HepG2 (cell line): ENCODE data around the gene NIN. TPM values are rescaled to one million over a fixed set of nuclear protein-coding genes. Genes with fewer than 3 reads are reported as not detected.

ENCODE experiments used
- ARID4A ChIP-seq: sonication (generic); formaldehyde crosslinking; IDR thresholded peaks from 2 replicates; pipeline ENCODE4 v1.5.0; 2020; ENCODE audit warnings: mild to moderate bottlenecking, missing genetic modification reagents, borderline replicate concordance
- DMAP1 ChIP-seq: IDR thresholded peaks from 2 replicates; pipeline ENCODE4 v1.6.1; 2016
- DNMT3B ChIP-seq: conservative IDR thresholded peaks from 2 replicates; pipeline ENCODE4 v1.6.1; 2016; ENCODE audit warnings: missing biosample characterization, control low read depth
- GZF1 ChIP-seq: sonication (generic); formaldehyde crosslinking; IDR thresholded peaks from 2 replicates; pipeline ENCODE4 v1.5.1; 2020; ENCODE audit warnings: mild to moderate bottlenecking, missing genetic modification reagents
- HNF4A ChIP-seq: sonication (generic); formaldehyde crosslinking; IDR thresholded peaks from 2 replicates; pipeline ENCODE4 v1.4.0; 2020; ENCODE audit warnings: missing genetic modification reagents
- NONO ChIP-seq, 2 experiments: fragments of 450-650 bp in 1 of 2; sonication (generic) in 1 of 2; formaldehyde crosslinking in 1 of 2; IDR thresholded peaks in 1 of 2; conservative IDR thresholded peaks in 1 of 2; 2 replicates each; pipeline versions ENCODE4 v1.6.1 to v1.8.0; 2017 to 2022; ENCODE audit warnings: mild to moderate bottlenecking in 1 of 2, missing genetic modification reagents in 1 of 2, moderate library complexity in 1 of 2
- PATZ1 ChIP-seq: sonication (generic); formaldehyde crosslinking; IDR thresholded peaks from 2 replicates; pipeline ENCODE4 v1.4.0; 2020; ENCODE audit warnings: missing genetic modification reagents
- SMYD3 ChIP-seq: sonication (generic); formaldehyde crosslinking; IDR thresholded peaks from 2 replicates; pipeline ENCODE4 v1.8.1; 2023; ENCODE audit warnings: mild to moderate bottlenecking, missing genetic modification reagents
- TFAP4 ChIP-seq: sonication (generic); IDR thresholded peaks from 2 replicates; pipeline ENCODE4 v1.6.1; 2016; ENCODE audit warnings: low read depth, borderline replicate concordance
- ZNF136 ChIP-seq: sonication (generic); formaldehyde crosslinking; IDR thresholded peaks from 2 replicates; pipeline ENCODE4 v1.8.1; 2022; ENCODE audit warnings: low read depth, mild to moderate bottlenecking, moderate library complexity, missing genetic modification reagents
- ZNF530 ChIP-seq: sonication (generic); formaldehyde crosslinking; IDR thresholded peaks from 2 replicates; pipeline ENCODE4 v1.5.0; 2020; ENCODE audit warnings: low read depth, mild to moderate bottlenecking, missing genetic modification reagents
- ZNF564 ChIP-seq: sonication (generic); formaldehyde crosslinking; IDR thresholded peaks from 2 replicates; pipeline ENCODE4 v1.8.1; 2023; ENCODE audit warnings: mild to moderate bottlenecking, missing genetic modification reagents
- ZNF616 ChIP-seq: sonication (generic); formaldehyde crosslinking; IDR thresholded peaks from 2 replicates; pipeline ENCODE4 v1.5.0; 2020; ENCODE audit warnings: low read depth, mild to moderate bottlenecking, missing genetic modification reagents
- ZNF629 ChIP-seq: sonication (generic); formaldehyde crosslinking; conservative IDR thresholded peaks from 2 replicates; pipeline ENCODE4 v1.5.0; 2020; ENCODE audit warnings: missing genetic modification reagents
- ZNF678 ChIP-seq: sonication (generic); formaldehyde crosslinking; IDR thresholded peaks from 2 replicates; pipeline ENCODE4 v1.4.0; 2020; ENCODE audit warnings: mild to moderate bottlenecking, missing genetic modification reagents
- ZNF713 ChIP-seq: sonication (generic); formaldehyde crosslinking; IDR thresholded peaks from 2 replicates; pipeline ENCODE4 v1.4.0; 2020; ENCODE audit warnings: mild to moderate bottlenecking, missing genetic modification reagents
- ZNF747 ChIP-seq: sonication (generic); formaldehyde crosslinking; IDR thresholded peaks from 2 replicates; pipeline ENCODE4 v1.8.1; 2023; ENCODE audit warnings: missing genetic modification reagents, mild to moderate bottlenecking, borderline replicate concordance
- ZNF782 ChIP-seq: sonication (generic); formaldehyde crosslinking; IDR thresholded peaks from 2 replicates; pipeline ENCODE4 v1.4.0; 2020; ENCODE audit warnings: missing genetic modification reagents, mild to moderate bottlenecking, borderline replicate concordance
- ZNF878 ChIP-seq: sonication (generic); formaldehyde crosslinking; IDR thresholded peaks from 2 replicates; pipeline ENCODE4 v1.8.1; 2023; ENCODE audit warnings: mild to moderate bottlenecking, missing genetic modification reagents, moderate library complexity
- polyA plus RNA-seq, 8 experiments: library from polyadenylated mRNA; depleted of rRNA in 3 of 8; stranded (reverse) in 7 of 8; unstranded in 1 of 8; fragments of >200 nt; fragmentation: Illumina TruSeq in 4 of 8; extraction: Trizol in 4 of 8; gene quantifications; 2 replicates each; pipeline versions ENCODE4 v1.2.1 to v1.2.3, GENCODE V29; 2011 to 2016; ENCODE audit warnings: low read depth in 4 of 8, missing spikeins in 1 of 8, mixed read lengths in 1 of 8; ENCODE audit not compliant: insufficient read depth in 1 of 8
- total RNA-seq, 5 experiments: library from RNA; depleted of rRNA; stranded (reverse); fragments of >200 nt; fragmentation: Illumina TruSeq; extraction: Trizol; gene quantifications; 2 replicates each; pipeline ENCODE4 v1.2.3, GENCODE V29; 2016; ENCODE audit warnings: low read depth in 1 of 5
- TF ChIP-seq, protein P1 (sequence below): sonication (generic); formaldehyde crosslinking; IDR thresholded peaks from 2 replicates; pipeline ENCODE4 v1.5.1; 2020; ENCODE audit warnings: missing genetic modification reagents, mild to moderate bottlenecking, borderline replicate concordance

NIN gene
- total and polyA plus RNA-seq, 2 of the 13 experiments (the other 11 are each of a cell fraction or from before 2014, with no cell fraction given): 2.8 to 9.7 TPM

DNA sequence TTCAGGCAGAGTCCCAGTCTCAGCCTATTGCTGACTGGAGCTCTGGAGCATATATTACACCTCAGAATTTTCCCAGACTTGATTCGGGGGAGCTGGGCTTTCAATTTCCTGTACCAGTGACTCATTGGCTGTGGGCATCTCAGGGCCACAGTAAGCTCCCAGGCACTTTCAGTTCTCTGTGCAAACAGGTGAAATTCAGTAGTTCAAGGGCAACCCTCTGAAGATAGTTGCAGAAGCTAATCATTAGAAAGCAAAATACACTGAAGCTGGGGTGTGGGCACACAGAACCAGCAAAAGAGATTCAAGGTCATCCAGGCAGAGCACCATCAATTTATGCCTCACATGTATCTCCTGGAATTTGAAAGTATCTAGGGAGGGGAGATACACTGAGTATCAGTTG lies 8.1 kb upstream of the NIN start (continued):
- TF ChIP-seq PATZ1 (CRISPR knock-in tag) (no peak; the same call in 1 of the 2 replicates), DMAP1 (CRISPR knock-in tag) (no peak), ZNF713 (no peak), SMYD3 (no peak), GZF1 (no peak), ARID4A (CRISPR knock-in tag) (no peak), ZNF530 (CRISPR knock-in tag) (no peak), TFAP4 (0 out of 2 replicates have a peak, but pooled peaks have one; percentile 24), DNMT3B (CRISPR knock-in tag) (no peak), ZNF564 (CRISPR knock-in tag) (no peak), ZNF782 (no peak), ZNF747 (no peak), ZNF678 (CRISPR knock-in tag) (no peak), HNF4A (peak; percentile 66), NONO (IDR thresholded peaks at IDR 0.05) (no peak), NONO (CRISPR knock-in tag; conservative IDR thresholded peaks at IDR 0.05) (no peak), ZNF629 (CRISPR knock-in tag) (no peak), ZNF878 (CRISPR knock-in tag) (no peak), ZNF136 (CRISPR knock-in tag) (no peak), ZNF616 (no peak)
- TF ChIP-seq, protein P1, sequence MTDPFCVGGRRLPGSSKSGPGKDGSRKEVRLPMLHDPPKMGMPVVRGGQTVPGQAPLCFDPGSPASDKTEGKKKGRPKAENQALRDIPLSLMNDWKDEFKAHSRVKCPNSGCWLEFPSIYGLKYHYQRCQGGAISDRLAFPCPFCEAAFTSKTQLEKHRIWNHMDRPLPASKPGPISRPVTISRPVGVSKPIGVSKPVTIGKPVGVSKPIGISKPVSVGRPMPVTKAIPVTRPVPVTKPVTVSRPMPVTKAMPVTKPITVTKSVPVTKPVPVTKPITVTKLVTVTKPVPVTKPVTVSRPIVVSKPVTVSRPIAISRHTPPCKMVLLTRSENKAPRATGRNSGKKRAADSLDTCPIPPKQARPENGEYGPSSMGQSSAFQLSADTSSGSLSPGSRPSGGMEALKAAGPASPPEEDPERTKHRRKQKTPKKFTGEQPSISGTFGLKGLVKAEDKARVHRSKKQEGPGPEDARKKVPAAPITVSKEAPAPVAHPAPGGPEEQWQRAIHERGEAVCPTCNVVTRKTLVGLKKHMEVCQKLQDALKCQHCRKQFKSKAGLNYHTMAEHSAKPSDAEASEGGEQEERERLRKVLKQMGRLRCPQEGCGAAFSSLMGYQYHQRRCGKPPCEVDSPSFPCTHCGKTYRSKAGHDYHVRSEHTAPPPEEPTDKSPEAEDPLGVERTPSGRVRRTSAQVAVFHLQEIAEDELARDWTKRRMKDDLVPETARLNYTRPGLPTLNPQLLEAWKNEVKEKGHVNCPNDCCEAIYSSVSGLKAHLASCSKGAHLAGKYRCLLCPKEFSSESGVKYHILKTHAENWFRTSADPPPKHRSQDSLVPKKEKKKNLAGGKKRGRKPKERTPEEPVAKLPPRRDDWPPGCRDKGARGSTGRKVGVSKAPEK (CRISPR knock-in tag): no peak
